Effector memory CD4-positive, alpha-beta T cell (primary cell): ENCODE results near the gene NEK3.
"Not testable (repeated sequence)": the region's sequence is repeated elsewhere in the genome, so short reads cannot be mapped to it uniquely, and the experiment has no call there.

Experiments used
- DNase-seq, 3 donors: peaks; one replicate each; pipeline ENCODE4 v3.0.0-alpha.2; 2020
- H3K27ac ChIP-seq: 2 replicates; pipeline ENCODE4 v1.7.0; 2013; ENCODE audit warnings: mild to moderate bottlenecking, low read length, moderate library complexity; ENCODE audit not compliant: insufficient read depth, poor library complexity, severe bottlenecking
- H3K27me3 ChIP-seq: replicated peaks from 2 replicates; pipeline ENCODE4 v1.7.0; 2013; ENCODE audit warnings: mild to moderate bottlenecking, low read length; ENCODE audit not compliant: insufficient read depth, control insufficient read depth, poor library complexity, severe bottlenecking
- H3K36me3 ChIP-seq: 2 replicates; pipeline ENCODE4 v1.7.0; 2013; ENCODE audit warnings: mild to moderate bottlenecking, low read length, moderate library complexity; ENCODE audit not compliant: control insufficient read depth, insufficient read depth
- H3K4me1 ChIP-seq: 2 replicates; pipeline ENCODE4 v1.7.0; 2013; ENCODE audit warnings: low read length, mild to moderate bottlenecking; ENCODE audit not compliant: control insufficient read depth, insufficient read depth, poor library complexity, severe bottlenecking
- H3K4me3 ChIP-seq: 2 replicates; pipeline ENCODE4 v1.7.0; 2013; ENCODE audit warnings: low read length, low read depth, mild to moderate bottlenecking; ENCODE audit not compliant: insufficient read depth, poor library complexity, severe bottlenecking
- H3K9me3 ChIP-seq: 2 replicates; pipeline ENCODE4 v1.7.0; 2013; ENCODE audit warnings: mild to moderate bottlenecking, low read length, moderate library complexity; ENCODE audit not compliant: control insufficient read depth

The NEK3 gene

DNA sequence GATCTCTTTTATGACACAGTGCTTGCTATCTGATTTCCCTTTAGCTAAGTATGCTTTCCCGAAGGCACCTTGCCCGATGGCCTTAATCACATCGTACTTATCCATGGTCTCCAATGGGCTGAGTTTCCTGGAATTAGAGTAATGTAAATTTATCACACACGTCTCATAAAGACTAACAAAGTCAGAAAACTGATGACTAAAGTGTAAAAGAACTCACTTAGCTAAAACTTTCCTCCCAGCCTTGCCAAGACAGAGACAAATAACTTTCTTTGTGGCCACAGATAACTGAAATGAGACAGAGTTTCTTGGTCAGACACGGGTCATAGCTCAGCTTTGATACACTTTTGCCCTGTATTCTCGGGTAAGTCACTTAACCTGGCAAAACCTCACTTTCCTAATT, 32.0 kb downstream of the NEK3 start:
- H3K4me1 ChIP-seq, result peaks cover 10% of the 10 kb centered on the region
- H3K4me3 ChIP-seq, result no peak overlapping the region
- H3K27me3 ChIP-seq, result no peaks in the 10 kb centered on the region
- no peak for DNase-seq
- no peaks in the 10 kb centered on the region for H3K36me3 ChIP-seq
- no peaks in the 10 kb centered on the region for H3K9me3 ChIP-seq
- H3K27ac ChIP-seq, result no peak overlapping the region

DNA sequence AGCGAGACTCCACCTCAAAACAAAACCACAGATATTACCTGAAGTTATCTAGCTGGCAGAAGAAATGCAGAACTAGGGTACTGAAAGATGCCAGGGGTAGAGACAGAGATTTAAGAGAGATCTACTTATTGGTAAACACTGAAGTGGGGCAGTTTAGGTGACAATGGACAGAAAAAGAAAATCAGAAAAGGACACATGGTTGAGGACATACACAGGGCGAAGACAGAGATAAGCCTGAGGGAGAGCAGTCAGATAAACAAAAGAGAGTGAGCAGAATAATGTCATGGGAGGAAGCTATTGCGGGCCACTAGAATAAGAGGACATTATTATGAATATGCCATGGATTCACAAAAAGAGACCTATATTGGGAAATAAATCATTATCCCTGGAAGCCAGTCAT, 33.9 kb downstream of the NEK3 start:
- Histone ChIP-seq H3K9me3 (no peaks in the 10 kb centered on the region), H3K36me3 (no peaks in the 10 kb centered on the region), H3K27ac (no peak overlapping the region), H3K27me3 (no peaks in the 10 kb centered on the region), H3K4me3 (no peak overlapping the region), H3K4me1 (peaks cover 10% of the 10 kb centered on the region)
- DNase-seq, result no peak

DNA sequence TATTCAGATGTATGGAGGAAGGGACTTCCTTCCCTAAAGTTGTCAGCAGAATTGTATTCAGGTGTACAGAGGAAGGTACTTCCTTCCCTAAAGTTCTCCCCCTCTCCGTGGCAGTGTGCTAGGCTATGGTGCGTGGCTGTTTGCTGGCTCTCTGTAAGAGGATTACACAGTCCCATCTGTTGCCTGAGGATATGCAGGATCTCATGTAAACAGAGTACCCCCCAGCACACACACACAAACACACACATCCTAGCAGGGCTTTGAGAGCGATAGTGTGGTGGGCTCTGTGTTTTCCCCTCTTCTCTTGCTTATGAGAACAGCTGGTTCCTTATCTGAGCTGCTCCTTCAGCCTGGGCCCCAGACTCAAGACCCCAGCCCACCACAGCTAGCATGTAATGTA, 40.8 kb downstream of the NEK3 start:
- Histone ChIP-seq H3K36me3 (no peaks in the 10 kb centered on the region), H3K27me3 (no peaks in the 10 kb centered on the region), H3K4me3 (no peak overlapping the region), H3K9me3 (no peaks in the 10 kb centered on the region), H3K27ac (no peak overlapping the region), H3K4me1 (no peaks in the 10 kb centered on the region)
- DNase-seq, result no peak

DNA sequence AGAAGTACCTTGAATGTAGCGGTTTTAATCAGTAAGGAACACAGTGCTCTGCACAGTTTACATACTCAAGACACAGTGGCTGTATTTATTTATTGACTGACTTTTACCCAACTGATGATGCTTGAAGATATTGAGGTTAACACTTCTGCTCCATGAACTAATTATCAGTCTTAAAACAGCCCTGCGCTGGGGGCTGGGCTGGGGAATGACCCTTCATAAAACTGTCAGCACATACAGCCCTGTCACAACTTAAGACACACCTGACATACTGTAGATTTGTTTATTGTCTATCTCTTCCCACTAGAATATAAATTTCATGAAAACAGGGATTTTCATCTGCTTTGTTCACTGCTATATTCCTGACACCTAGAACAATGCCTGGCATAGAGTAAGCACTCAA, 41.3 kb downstream of the NEK3 start:
- Histone ChIP-seq H3K4me3 (no peak overlapping the region), H3K4me1 (no peaks in the 10 kb centered on the region), H3K27me3 (no peaks in the 10 kb centered on the region), H3K36me3 (no peaks in the 10 kb centered on the region), H3K9me3 (no peaks in the 10 kb centered on the region), H3K27ac (no peak overlapping the region)
- no peak for DNase-seq

DNA sequence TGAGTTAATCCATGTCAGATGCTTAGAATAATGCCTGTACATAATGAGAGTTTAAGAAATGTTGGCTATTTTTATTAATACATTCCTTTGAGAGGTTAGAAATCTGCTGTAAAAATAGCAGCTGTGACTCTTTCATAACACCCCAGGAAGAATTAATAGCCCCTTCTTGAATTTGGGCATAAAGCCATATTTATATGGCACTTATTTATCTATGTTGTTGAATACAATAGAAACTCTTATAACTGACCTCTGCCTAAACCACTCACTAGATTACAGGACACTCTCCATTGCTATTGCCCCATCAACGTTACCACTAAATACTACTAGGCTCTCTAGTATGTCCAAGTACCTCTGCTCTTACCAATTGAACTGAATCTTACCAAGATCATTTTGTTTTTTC, 46.8 kb downstream of the NEK3 start:
- DNase-seq, result no peak
- no peak overlapping the region for H3K4me3 ChIP-seq

DNA sequence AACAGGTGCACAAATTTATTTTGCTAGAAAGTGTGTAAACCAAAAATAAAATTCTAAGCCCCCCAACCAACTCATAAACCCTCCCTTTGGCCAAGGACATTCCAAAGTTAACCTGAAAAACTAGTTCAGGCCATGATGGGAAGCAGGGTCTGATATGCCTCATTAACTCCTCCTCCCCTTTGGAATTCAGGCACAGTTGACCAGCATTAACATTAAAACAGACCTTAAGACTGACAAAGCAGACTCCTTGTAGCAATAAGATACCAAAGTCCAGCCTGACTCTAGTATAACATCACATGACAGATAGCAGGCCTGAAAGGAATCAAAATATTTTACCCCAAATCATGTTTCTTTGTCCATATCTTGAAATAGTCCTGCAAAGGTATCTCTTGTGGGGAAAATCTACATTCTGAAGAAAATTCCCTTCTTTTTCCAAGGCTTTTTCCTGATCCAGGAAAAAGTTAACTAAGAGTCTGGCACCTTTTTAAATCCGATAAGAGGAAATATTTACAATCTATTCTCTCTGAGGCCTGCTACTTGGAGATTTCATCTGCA, 50.2 kb downstream of the NEK3 start:
- no peak overlapping the region for H3K4me3 ChIP-seq
- no peaks in the 10 kb centered on the region for H3K36me3 ChIP-seq
- no peaks in the 10 kb centered on the region for H3K27me3 ChIP-seq
- DNase-seq, result no peak
- no peaks in the 10 kb centered on the region for H3K9me3 ChIP-seq
- no peak overlapping the region for H3K27ac ChIP-seq
- H3K4me1 ChIP-seq, result no peaks in the 10 kb centered on the region

More for the DNA sequence above, 46.8 kb downstream of the NEK3 start:
- H3K4me1 ChIP-seq, result no peaks in the 10 kb centered on the region
- H3K27ac ChIP-seq, result no peak overlapping the region
- H3K36me3 ChIP-seq, result no peaks in the 10 kb centered on the region
- H3K27me3 ChIP-seq, result no peaks in the 10 kb centered on the region
- H3K9me3 ChIP-seq, result no peaks in the 10 kb centered on the region

DNA sequence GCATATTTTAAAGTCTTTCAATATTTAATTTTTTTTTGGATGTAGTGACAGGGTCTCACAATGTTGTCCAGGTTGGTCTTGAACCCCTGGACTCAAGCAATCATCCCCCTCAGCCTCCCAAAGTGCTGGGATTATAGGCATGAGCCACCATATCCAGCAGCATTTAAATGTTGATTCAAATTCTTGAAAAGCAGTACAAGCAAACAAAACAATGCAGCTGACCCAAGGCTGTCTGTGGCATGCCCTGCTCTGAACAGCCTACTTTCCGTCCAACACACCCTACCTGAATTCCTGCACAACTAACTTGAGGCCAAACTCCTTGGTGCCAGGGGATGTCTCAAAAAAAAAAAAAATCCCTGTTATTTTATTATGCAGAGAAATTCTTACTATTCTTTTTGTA, 53.6 kb downstream of the NEK3 start:
- no peaks in the 10 kb centered on the region for H3K4me1 ChIP-seq
- no peaks in the 10 kb centered on the region for H3K36me3 ChIP-seq
- no peaks in the 10 kb centered on the region for H3K9me3 ChIP-seq
- H3K27me3 ChIP-seq, result no peaks in the 10 kb centered on the region
- no peak overlapping the region for H3K4me3 ChIP-seq
- H3K27ac ChIP-seq, result no peak overlapping the region
- DNase-seq, result no peak

DNA sequence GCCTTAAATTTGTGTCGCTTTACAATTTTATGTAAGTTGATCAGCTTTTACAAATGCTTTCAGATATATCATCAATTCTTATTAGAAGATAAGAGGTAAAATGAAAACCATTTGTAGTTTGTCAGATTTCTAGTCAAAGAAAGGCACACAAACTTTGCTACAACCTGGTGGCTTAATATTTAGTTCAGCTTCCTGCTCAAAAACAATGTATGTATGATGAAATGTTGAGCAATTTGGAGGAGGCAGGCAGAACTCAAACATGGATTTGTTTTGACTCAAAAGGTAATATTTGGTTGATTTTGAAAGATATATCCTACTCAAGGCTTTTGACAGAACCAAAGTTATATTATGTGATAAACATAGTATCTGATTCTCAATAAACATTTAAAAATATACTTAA, 54.8 kb downstream of the NEK3 start:
- Histone ChIP-seq H3K4me3 (no peak overlapping the region), H3K36me3 (no peaks in the 10 kb centered on the region), H3K4me1 (no peaks in the 10 kb centered on the region), H3K9me3 (no peaks in the 10 kb centered on the region), H3K27me3 (no peaks in the 10 kb centered on the region), H3K27ac (no peak overlapping the region)
- no peak for DNase-seq

DNA sequence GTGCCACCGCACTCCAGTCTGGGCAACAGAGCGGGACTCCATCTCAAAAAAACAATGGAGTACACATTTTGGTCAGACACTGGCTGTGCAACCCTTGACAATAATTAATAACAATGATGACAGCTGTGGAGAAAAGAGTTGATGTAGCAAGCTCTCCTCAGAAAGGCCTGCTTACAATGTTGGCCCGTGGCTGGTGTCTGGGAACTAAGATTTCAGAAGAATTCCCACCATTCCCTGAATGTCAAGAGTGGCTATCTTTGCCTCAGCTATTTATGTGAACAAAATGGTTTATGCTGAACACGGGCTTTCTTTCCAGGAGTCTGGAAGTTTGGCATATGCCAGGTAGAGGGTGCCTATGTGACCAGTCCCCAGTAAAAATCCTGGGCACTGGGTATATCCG, 56.0 kb downstream of the NEK3 start:
- H3K4me3 ChIP-seq, result no peak overlapping the region
- H3K36me3 ChIP-seq, result no peaks in the 10 kb centered on the region
- H3K27ac ChIP-seq, result no peak overlapping the region
- H3K4me1 ChIP-seq, result no peaks in the 10 kb centered on the region
- H3K27me3 ChIP-seq, result no peaks in the 10 kb centered on the region
- no peak for DNase-seq
- H3K9me3 ChIP-seq, result no peaks in the 10 kb centered on the region

DNA sequence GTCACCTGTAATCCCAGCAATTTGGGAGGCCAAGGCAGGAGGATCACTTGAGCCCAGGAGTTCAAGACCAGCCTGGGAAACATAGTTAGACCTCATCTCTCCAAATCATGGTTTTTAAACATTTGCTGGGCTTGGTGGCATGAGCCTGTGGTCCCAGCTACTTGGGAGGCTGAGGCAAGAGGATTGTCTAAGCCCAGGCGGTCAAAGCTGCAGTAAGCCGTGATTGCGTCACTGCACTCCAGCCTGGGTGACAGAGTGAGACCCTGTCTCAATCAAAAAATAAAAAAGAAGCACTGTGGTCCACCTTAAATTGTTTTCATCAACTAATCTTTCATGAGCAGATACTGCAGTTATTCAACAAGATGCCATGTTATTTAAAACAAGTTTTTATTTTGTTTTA, 57.0 kb downstream of the NEK3 start:
- H3K27ac ChIP-seq, H3K4me1 ChIP-seq, DNase-seq, H3K36me3 ChIP-seq, H3K9me3 ChIP-seq, H3K27me3 ChIP-seq, H3K4me3 ChIP-seq: not testable (repeated sequence)

DNA sequence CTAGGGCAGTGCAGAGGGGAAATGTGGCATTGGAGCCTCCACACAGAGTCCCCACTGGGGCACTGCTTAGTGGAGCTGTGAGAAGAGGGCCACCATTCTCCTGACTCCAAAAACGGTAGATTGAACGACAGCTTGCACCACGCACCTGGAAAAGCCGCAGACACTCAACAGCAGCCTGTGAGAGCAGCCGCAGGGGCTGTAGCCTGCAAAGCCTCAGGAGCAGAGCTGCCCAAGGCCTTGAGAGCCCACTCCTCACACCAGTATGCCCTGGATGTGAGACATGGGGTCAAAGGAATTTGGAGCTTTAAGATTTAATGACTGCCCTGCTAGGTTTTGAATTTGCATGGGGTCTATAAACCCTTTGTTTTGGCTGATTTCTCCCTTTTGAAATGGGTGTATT, 62.2 kb downstream of the NEK3 start:
- Histone ChIP-seq H3K4me1 (no peaks in the 10 kb centered on the region), H3K27ac (no peak overlapping the region), H3K36me3 (no peaks in the 10 kb centered on the region), H3K4me3 (no peak overlapping the region), H3K27me3 (no peaks in the 10 kb centered on the region), H3K9me3 (no peaks in the 10 kb centered on the region)
- DNase-seq, result no peak
